HG03025 (cell line): ENCODE data around the gene VPS13D.

Source experiments
- ATAC-seq: cut with Tn5 transposase; IDR thresholded peaks from one replicate; pipeline ENCODE4 v1.9.1; 2021; ENCODE audit warnings: mild to moderate bottlenecking, moderate library complexity; ENCODE audit not compliant: unreplicated experiment, low FRiP score

The VPS13D gene

DNA sequence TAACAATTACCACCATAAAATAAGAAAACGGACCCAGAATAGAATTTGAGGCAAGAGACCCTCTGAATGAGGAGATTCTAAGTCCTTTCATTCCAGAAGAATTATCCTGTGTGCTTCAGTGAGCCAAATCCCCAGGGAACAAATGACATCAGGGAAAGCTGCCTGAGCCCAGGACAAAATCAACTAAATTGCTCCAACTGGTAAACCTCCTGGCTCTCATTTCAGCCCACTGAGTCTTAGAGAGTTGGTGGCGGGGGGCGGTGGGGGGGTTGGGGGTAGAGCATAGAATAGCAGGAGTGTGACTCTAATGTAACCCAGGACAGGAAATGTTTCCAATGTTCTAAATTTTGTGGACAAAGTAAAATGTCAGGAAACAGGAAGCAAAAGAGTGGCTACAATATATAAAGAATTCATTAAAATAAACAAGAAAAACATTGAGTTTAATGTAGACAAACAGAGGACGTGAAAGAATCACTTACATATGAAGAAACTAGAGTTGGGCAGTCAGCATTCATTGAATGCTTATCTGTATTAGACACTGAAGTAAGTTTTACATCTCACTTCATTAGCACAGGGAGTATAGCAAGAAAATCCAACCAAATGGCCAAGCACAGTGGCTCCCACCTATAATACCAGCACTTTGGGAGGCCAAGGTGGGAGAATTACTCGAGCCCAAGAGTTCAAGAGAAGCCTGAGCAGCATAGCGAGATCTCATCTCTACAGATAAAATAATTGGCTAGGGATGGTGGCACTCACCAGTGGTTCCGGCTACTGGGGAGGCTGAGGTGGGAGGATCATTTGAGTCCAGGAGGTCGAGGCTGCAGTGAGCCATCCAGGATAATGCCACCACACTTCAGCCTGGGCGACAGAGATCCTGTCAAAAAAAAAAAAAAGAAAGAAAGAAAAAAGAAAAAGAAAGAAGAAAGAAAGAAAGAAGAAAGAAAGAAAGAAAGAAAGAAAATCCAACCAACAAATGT lies 313.1 kb downstream of the VPS13D start:
- ATAC-seq, result no peak

DNA sequence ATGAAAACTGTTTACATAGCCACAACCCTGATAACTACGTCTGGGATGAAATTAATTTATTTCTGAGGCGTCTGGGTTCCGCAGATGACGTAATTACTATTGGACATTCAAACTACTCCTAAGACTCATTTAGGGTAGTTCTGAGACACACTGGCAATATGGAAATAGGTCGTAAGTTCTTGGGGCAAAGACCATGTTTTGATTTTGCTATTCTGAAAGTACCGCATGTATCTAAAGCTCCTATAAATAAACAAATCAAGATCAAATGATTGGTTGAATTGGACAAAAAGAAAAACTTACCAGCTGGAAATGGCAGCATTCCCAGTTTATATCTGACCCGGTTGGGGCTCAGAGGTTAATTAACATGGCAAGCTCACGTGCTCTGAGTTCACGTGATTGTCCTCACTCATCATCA lies 313.9 kb downstream of the VPS13D start:
- ATAC-seq, result no peak

DNA sequence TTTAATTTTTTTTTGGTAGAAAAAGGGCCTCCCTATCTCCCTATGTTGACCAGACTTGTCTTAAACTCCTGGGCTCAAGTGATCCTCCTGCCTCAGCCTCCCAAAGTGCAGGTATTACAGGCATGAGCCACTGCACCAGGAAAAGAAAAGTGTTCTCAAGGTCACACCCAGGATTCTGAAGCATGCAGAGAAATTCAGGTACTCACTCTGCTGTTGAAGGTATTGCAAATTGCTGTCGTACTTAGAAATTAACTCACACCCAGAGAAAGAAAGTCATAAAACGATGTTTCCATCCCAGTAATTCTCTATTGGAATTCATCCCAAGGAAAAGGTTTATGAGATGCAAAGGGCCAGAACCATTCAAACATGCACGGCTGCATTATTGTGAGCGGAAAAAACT lies 314.5 kb downstream of the VPS13D start:
- ATAC-seq, result no peak

DNA sequence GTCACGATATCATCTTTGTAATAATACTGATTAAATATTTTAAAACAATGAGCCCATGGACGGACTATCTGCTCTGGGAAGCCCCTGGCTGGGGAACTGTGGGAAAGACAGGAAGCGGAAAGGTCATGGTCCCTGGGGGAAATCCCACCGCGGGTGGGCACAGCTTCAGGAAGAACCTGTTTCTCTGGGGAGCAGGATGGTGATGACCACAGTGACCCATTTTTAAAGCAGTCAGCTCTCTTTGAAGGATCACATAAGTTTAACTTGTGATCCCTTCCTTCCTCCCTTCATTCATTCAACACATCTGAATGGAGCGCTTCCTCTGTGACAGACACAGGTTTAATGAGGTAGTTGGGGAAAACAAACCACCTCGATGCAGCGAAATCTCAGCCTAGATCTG lies 315.2 kb downstream of the VPS13D start:
- ATAC-seq, result no peak

DNA sequence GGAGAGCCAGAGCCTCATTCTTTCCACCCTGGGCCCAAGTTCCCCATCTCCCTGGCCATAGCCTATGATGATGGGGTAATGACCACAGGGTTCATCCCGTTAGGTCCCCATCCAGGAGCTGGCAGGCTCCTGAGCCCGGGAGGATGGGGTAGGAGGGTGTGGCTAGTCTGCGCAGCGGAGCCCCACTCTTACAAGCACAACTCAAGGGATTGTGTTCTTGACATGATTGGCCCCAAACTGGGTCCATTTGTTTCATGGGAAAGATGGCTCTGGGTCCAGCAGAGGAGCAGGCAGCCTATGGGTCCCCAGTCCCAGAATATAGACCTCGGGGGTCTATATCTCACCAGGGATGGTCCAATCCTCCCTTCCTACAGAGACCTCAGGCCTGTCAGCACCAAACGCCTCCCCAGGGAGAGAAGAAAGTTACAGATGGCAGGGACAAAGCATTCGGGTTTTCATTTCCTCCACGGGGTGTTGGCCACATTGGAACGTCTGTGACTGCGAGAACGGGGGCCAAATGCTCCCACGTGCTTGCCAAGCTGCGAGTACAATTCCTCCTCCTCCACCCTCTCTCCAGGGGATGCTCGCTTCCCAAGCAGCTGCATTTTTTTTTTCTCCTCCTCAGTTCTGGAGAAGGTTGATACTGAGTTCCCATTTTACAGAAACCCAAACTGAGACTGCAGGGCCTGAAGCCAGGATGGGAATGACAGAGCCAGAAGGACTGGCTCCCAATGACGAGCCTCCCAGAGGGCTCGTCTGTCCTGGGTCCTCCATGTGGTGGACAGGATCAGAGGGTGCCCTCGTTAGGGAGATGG lies 317.1 kb downstream of the VPS13D start:
- no peak for ATAC-seq

DNA sequence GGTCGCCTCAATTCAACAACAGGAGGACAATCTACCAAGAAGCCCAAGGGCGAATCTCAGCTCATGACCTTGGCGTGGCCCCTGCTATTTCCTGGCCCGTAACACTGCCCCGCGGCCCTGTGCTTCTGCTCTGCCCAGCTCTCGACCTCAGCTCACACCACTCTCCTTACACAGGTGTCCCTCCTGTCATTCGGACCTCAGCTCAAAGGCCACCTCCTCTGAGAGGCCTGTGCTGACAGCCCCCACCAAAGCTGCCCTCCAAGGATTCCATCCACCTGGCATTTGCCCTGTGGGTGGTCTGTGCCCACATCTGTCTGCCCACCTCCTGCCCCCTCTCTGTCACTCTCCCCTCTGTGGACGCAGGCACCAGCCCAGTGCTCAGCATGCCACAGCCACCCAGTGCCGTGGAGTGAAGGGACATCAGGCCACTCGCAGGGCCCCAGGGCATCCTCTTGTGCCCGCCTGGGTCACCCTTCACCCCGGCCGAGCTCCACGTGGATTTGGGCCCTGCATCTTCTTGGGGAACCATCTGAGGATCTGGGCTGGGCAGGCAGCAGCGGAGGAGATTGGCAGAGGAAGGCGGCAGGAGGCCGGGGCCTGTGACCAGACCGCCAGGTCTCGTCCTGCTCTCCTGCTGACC lies 317.9 kb downstream of the VPS13D start:
- ATAC-seq, result no peak

DNA sequence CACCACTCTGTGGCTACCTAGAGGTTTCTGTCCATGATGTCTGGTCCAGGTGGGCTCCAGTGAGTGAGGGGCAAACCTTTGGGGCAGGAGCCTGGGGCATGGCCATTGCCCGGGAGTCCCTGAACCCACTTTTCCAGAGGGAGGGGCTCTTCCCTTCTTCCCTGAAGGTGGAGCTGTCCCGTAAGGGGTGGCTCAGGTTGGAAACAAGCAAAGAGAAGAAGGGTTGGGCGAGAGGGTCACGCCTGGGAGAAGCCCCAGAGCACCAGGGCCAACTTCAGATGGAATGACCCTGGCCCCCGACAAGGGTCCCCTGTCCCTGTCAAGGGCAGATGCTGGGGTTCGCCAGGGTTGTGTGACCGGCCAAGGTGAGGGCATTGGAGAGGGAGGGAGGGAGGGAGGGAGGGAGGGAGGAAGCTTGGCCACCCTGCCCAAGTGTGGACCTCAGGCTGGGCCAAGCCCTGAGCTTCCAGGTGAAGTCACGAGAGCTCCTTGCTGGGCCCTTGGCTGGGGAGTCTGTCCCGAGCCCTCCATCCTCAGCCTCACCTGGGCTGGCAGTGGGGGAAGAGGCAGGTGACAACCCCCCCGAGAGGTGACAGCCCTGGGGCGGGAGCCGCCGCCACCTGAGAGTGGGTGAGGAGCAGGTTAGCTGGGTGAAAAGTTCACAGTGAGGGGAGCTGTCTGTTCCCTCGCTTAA lies 318.6 kb downstream of the VPS13D start:
- no peak for ATAC-seq

DNA sequence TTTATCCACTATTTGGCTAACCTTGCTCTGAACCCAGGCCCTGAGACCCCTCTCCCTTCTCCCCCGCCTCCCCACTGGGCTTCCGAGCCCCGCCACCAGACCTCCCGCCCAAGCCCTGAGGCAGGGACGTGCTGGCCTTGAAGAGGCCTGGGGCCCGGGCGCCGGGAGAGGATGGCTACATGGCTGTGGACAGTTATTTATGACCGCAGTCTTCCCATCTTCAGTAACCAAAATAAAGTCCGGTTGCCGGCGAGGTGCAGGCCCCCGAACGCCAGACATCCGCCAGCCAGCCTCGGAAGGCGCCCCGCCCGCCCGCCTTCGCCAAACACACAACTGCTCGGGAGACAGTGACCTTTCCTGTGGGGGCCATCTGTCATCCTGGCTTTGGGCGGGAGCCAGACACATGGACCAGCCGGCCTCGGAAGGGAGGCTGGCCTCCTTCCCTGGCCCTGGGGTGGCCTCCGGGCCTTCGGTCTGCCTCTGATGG lies 319.2 kb downstream of the VPS13D start:
- no peak for ATAC-seq

DNA sequence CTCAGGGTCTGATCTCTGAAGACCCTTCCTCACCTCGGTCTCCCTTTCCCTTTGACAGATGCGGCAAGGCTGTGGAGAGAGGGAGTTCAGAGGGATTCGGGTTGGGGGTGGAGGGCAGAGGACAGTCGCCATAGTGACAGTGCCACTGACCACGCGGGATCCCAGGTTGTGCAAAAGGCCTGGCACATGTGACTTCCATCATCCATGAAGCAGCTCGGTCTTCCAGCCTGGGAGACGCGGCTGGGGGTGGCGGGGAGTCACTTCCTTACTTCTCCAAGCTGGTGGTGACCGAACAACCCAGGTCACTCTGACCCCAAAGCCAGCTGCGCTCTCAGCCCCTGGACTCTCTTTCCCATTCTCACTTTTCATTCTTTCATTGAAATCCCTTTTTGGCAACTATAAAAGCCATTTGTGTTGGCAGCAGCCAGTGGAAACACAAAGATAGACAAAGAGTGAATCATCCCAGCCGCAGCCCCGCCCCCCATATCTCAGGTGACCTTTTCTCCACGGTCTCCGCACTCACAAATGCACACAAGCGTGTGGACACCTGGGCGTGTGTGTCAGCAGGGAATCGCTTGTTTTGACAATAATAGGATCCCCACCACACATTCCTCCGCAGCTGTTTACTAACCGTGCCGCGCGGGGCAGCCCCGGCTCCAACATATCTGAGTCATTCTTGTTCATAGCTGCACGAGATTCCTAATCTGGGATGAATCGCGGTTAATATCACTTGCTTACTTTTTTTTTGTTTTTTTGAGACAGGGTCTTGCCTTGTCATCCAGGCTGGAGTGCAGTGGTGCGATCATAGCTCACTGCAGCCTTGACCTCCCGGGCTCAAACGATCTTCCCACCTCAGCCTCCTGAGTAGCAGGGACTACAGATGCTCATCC lies 319.9 kb downstream of the VPS13D start:
- no peak for ATAC-seq

DNA sequence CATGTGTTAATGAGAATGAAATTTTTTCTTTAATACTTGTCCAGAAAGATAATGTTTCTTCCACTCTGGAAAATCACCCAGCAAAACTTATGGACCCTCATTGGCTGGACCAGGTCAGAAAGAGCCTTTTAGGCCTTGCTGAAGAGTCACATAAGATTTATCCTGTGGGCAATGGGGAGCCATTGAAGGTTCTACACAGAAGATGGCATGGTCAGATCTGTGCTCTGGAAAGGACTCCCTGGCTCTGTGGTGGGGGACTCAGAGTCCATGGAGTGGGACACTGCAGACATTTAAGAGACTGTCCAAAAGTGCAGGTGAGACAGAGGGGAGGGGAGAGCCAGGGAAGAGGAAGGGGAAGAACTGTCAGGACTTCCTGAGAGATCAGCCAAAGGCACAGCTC lies 321.8 kb downstream of the VPS13D start:
- ATAC-seq, result no peak

DNA sequence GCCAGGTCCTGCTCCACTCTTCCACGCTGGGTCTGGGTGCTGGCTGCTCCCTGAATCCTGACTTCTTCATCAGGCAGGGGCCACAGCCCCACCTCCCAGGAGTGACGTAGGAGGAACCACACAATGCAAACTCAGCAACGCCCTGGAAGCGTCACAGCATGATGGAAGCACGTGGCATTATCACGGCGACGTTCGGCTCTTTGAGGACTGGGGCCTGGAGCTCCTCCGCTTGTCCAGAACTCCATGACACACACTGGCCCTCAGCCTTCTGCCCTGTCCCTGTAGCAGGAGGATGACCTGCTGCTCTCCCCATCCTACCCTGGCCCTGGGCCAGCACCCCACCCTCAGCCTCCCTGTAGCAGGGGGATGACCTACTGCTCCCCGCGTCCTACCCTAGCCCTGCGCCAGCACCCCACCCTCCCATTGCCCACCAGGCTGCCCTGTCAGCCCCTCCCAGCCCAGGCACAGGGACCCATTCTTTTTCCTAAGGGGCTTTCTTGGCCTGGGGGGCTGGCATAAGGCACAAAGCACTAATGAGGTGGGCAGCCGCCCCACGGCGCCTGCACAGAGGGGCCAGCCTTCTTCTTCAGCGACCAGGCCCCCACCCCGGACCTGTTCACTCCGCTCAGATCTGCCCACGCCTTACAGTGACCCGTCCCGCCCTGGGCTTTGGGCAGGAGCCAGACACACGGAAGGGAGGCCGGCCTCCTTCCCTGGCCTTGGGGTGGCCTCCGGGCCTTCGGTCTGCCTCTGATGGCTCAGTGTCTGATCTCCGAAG lies 322.5 kb downstream of the VPS13D start:
- ATAC-seq, result no peak

DNA sequence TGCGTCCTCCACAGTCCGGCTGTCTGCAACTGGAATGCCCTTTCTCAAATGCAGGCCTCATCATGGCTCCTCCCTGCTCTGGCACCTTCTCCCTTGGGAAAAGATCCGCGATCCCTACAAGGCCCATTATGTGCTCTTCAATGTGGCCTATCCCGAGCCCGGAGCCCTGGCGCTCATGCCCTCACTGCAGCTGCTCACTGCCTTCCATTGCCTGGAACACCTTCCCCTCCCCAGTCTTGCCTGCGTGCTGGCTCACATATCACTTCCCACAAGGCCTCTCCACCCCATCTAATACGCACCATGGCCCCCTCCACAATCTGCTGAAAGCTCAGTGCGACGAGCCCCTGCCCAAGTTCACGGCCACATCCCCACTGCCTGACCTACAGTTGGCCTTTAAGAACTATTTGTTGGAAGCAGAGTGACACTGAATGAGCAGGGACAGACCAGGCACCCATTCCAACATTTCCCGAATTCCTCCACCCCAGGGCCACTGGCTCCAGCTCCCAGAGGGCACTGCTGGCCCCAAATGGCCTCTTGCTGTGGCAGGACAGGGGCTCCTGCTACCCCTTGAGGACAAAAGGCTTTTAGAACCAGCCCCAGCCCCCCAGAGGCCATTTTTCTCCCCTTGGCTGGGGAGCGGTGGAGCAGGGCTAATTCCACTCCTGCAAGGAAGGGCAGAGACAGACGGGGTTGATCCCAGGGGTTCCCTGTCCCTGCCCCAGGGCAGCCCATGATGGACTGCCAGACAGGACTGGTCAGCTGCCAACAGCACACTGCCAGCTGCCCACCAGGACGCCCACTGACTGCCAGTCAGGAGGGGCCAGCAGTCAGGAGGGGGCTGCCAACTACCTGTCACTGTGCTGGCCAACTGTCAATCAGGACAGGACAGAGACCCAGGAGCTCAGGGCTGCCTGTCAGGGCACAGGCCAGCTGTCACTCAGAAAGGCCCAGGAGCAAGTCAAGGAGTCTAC lies 323.4 kb downstream of the VPS13D start:
- no peak for ATAC-seq

DNA sequence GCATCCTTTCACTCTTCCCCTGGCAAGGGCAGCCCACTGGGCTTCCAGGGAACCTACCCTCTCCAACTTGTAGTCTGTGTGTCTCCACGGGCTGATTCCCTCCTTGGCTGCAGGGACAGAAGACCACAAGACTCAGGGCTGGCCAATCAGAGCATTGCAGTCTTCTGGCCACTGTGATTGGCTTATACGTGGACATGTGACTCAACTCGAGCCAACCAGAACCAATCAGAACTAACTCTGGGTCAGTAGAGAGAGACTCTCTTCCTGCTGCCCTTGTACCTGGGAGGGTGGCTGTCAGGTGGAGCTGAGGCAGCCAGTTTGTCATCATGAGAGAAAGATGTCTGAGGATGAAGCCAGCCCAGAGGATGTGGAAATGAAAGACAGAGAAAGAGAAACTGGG lies 324.1 kb downstream of the VPS13D start:
- ATAC-seq, result no peak

DNA sequence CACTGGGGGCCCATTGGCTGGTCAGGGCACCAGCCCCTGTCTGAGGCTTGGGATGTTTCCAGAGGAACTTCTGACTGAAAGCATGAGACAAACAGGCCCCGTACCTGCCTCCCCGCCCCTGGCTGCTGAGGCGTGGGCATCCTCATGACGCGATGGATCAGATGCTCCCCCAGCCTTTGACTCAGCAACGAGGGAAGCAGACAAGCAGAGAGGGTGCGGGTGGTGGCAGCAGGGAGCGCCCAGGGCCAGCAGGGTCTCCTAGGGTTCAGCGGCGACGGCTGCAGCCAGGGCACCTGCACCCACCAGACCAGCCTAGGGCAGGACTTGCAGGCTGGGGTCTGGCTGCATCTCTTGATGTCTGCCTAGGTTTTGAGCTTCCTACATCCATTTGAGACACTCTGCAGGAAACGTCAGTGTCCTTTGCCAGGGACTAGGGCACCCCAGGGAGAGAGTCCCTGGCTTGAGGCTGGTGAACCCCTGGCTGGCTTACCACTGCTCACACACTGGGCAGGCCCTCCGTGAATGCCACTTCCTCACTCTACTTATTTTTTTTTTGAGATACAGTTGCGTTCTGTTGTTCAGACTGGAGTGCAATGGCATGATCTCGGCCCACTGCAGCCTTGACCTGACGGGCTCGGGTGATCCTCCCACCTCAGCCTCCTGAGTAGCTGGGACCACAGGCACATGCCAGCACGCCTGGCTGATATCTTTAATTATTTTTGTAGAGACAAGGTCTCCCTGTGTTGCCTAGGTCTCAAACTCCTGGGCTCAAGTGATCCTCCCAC lies 324.9 kb downstream of the VPS13D start:
- ATAC-seq, result no peak

DNA sequence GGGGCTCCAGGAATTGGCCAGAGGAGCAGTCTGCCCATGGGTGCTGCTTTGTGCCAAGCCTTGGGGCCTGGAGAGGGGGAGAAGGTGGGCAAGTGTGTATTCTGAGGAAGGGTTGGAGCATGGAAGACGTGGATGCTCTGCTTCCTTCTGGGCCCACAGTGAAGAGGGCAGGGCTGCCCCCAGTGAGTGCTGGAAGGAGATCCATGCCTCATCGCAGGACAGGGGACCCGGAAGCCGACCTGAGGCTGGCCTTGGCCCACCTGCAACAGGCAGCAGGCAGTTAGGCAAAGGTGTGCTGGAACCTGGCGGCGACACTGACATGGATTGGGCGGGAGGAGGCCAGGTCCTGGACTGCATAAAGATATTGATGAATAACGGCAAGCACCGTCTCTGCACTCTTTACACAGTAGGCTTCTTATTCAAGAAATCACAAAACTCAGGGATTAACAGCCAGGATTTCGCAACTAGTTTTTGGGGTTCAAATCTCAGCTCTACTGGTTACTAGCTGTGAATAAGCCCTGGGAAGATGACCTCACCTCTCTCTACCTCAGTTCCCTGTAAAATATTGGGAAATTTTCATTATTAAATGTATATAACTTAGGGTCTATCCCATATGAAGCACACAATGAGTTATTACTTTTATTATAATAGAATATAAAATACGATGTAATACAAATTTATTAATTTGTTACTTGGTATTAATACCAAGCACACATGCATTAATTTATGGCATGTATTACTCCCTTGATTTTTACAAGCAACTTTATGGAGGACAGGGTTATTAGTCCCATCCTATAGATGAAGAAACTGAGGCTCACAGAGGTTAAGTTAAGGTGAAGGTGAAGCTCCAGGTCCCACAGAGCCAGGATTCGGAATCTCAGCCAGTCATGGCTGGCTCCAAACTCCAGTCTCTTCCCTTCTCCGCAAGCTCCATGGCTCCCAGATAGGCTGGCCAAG lies 325.9 kb downstream of the VPS13D start:
- no peak for ATAC-seq
